ENCODE results near the gene PRDX4. TPM values are rescaled to one million over a fixed set of nuclear protein-coding genes. Genes with fewer than 3 reads are reported as not detected.
"Not testable (repeated sequence)": the region's sequence is repeated elsewhere in the genome, so short reads cannot be mapped to it uniquely, and the experiment has no call there.

Gene PRDX4
- total and polyA plus RNA-seq, 2 donors from 2014 or later = 58.3 to 77.7 TPM

GRCh38 chrX:23659339-23659738 is 8.0 kb upstream of the PRDX4 start:
- Histone ChIP-seq H3K4me1 (ENCODE audit: control insufficient read depth in 2 of 3, insufficient read depth in 2 of 3, low read depth in 1 of 3, low read length in 3 of 3) (no peaks in the 10 kb centered on the region), H3K27me3 (ENCODE audit: control insufficient read depth, insufficient read depth, low read length) (no peaks in the 10 kb centered on the region), H3K9me3 (ENCODE audit: control insufficient read depth in 2 of 3, insufficient read depth in 1 of 3, low read length in 3 of 3) (no peaks in the 10 kb centered on the region), H3K4me3 (ENCODE audit: low read length in 3 of 3) (no peak overlapping the region), H3K36me3 (ENCODE audit: control insufficient read depth in 2 of 3, insufficient read depth in 3 of 3, low read length in 3 of 3) (no peaks in the 10 kb centered on the region), H3K27ac (ENCODE audit: low read depth in 2 of 2, low read length in 2 of 2) (no peak overlapping the region), H3K9ac (ENCODE audit: low read length in 3 of 3) (no peak overlapping the region)
- FAIRE-seq (no peak), DNase-seq (no peak)
- TF ChIP-seq CTCF (IDR thresholded peaks at IDR 0.05; ENCODE audit: borderline replicate concordance, extremely low read depth, insufficient read depth) = no peak
- intact Hi-C loops (cut with DNase I) = no loop called here

- H3K4me3 ChIP-seq (ENCODE audit: low read length in 3 of 3); H3K27ac ChIP-seq (ENCODE audit: low read depth in 2 of 2, low read length in 2 of 2); H3K27me3 ChIP-seq (ENCODE audit: control insufficient read depth, insufficient read depth, low read length); H3K9me3 ChIP-seq (ENCODE audit: control insufficient read depth in 2 of 3, insufficient read depth in 1 of 3, low read length in 3 of 3); intact Hi-C loops (cut with DNase I); H3K36me3 ChIP-seq (ENCODE audit: control insufficient read depth in 2 of 3, insufficient read depth in 3 of 3, low read length in 3 of 3); DNase-seq; FAIRE-seq; H3K4me1 ChIP-seq (ENCODE audit: control insufficient read depth in 2 of 3, insufficient read depth in 2 of 3, low read depth in 1 of 3, low read length in 3 of 3); H3K9ac ChIP-seq (ENCODE audit: low read length in 3 of 3): not testable (repeated sequence)
Measured at GRCh38 chrX:23660083-23660765, 7.1 kb upstream of the PRDX4 start.

- no peaks in the 10 kb centered on the region for H3K27me3 ChIP-seq (ENCODE audit: control insufficient read depth, insufficient read depth, low read length)
- DNase-seq = no peak
- H3K9ac ChIP-seq (ENCODE audit: low read length in 3 of 3) = no peak overlapping the region
- H3K4me3 ChIP-seq (ENCODE audit: low read length in 3 of 3) = no peak overlapping the region
- no peaks in the 10 kb centered on the region for H3K9me3 ChIP-seq (ENCODE audit: control insufficient read depth in 2 of 3, insufficient read depth in 1 of 3, low read length in 3 of 3)
- H3K27ac ChIP-seq (ENCODE audit: low read depth in 2 of 2, low read length in 2 of 2) = no peak overlapping the region
- no peaks in the 10 kb centered on the region for H3K36me3 ChIP-seq (ENCODE audit: control insufficient read depth in 2 of 3, insufficient read depth in 3 of 3, low read length in 3 of 3)
- TF ChIP-seq CTCF (IDR thresholded peaks at IDR 0.05; ENCODE audit: borderline replicate concordance, extremely low read depth, insufficient read depth) = no peak
- intact Hi-C loops (cut with DNase I) = no loop called here
- FAIRE-seq = no peak
- H3K4me1 ChIP-seq (ENCODE audit: control insufficient read depth in 2 of 3, insufficient read depth in 2 of 3, low read depth in 1 of 3, low read length in 3 of 3) = no peaks in the 10 kb centered on the region
Measured at GRCh38 chrX:23660766-23661132, 6.5 kb upstream of the PRDX4 start.

- Histone ChIP-seq H3K4me3 (ENCODE audit: low read length in 3 of 3) (no peak overlapping the region), H3K27me3 (ENCODE audit: control insufficient read depth, insufficient read depth, low read length) (no peaks in the 10 kb centered on the region), H3K27ac (ENCODE audit: low read depth in 2 of 2, low read length in 2 of 2) (no peak overlapping the region), H3K9ac (ENCODE audit: low read length in 3 of 3) (no peak overlapping the region), H3K4me1 (ENCODE audit: control insufficient read depth in 2 of 3, insufficient read depth in 2 of 3, low read depth in 1 of 3, low read length in 3 of 3) (no peaks in the 10 kb centered on the region), H3K9me3 (ENCODE audit: control insufficient read depth in 2 of 3, insufficient read depth in 1 of 3, low read length in 3 of 3) (no peaks in the 10 kb centered on the region), H3K36me3 (ENCODE audit: control insufficient read depth in 2 of 3, insufficient read depth in 3 of 3, low read length in 3 of 3) (no peaks in the 10 kb centered on the region)
- intact Hi-C loops (cut with DNase I) = no loop called here
- TF ChIP-seq CTCF (IDR thresholded peaks at IDR 0.05; ENCODE audit: borderline replicate concordance, extremely low read depth, insufficient read depth) = no peak
- FAIRE-seq (no peak), DNase-seq (no peak)
Measured at GRCh38 chrX:23661671-23662070, 5.6 kb upstream of the PRDX4 start.
